HCT116 (cell line): Measurements from ENCODE around the gene CHN1.

Source experiments
- CTCF ChIP-seq, 3 experiments: fragments of 200-600 bp in 1 of 3; sonication (generic) in 1 of 3; IDR thresholded peaks in 2 of 3; conservative IDR thresholded peaks in 1 of 3; 2 replicates each; pipeline ENCODE4 v1.5.1; 2012 to 2017; ENCODE audit warnings: low read depth in 2 of 3, low read length in 2 of 3, antibody characterized with exemption in 1 of 3, borderline replicate concordance in 1 of 3, control low read depth in 1 of 3, mild to moderate bottlenecking in 1 of 3, mixed read lengths in 1 of 3, mixed run types in 1 of 3, moderate library complexity in 1 of 3; ENCODE audit not compliant: insufficient read depth in 1 of 3
- EZH2 ChIP-seq: fragments of 200-600 bp; sonication (generic); IDR thresholded peaks from 2 replicates; pipeline ENCODE4 v1.6.1; 2017; ENCODE audit warnings: antibody characterized with exemption, mixed run types
- MAX ChIP-seq: IDR thresholded peaks from 2 replicates; pipeline ENCODE4 v1.6.1; 2012

GRCh38 chr2:174888146-174888545, 117.0 kb downstream of the CHN1 start:
- TF ChIP-seq EZH2 (no peak), MAX (no peak), CTCF (IDR thresholded peaks at IDR 0.05 in 2 of 3, conservative IDR thresholded peaks at IDR 0.05 in 1 of 3; ENCODE audit: borderline replicate concordance in 1 of 3, insufficient read depth in 1 of 3, low read depth in 2 of 3, low read length in 2 of 3) (no peak)
